Activated CD8-positive, alpha-beta memory T cell treated with anti-CD3 and anti-CD28 coated beads for 1 hour (primary cell): ENCODE measurements around the gene GJA3.

ENCODE experiments used
- DNase-seq, 2 donors: peaks; one replicate each; pipeline ENCODE4 v3.0.0-alpha.2; 2020; ENCODE audit warnings: low read depth in 1 of 2; ENCODE audit errors: extremely low read depth in 1 of 2

GJA3 gene

DNA sequence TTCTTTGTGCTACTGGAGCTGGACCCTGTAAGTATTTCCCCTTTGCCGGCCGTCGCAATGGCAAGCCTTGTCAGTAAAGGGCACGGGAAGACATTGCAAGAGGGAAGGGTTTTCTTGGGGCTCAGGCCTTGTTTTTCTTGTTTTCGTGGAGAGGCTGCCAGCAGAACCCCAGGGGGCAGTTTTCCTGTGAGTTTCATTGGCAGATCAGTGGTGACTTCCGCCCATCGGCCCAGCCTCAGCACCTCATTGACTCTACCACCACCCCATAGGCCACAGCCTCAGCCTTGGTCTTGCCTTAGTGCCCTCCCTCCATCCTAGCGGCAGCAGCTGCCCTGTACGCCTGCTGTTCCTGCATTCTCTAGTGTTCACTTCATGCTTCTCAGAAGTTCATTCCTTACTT lies 61.5 kb downstream of the GJA3 start:
- no peak for DNase-seq

DNA sequence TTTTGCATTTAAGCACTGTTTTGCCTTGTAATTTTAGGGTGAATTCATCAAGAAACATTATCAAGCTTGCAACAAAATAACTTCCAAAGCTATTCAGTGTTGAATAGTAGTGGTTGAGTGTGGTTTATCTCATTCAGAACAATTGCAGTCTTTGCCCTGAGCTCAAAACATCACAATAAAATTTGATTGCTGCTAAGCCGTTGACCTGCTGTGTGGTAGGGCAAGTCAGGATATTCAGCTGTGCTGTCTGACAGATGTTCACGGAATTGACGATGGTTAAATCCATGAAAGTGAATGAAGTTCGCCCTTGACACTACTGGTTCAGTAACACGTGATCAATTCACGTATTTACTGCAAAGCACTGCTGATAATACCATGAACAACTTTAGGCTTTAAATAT lies 66.9 kb downstream of the GJA3 start:
- no peak for DNase-seq

DNA sequence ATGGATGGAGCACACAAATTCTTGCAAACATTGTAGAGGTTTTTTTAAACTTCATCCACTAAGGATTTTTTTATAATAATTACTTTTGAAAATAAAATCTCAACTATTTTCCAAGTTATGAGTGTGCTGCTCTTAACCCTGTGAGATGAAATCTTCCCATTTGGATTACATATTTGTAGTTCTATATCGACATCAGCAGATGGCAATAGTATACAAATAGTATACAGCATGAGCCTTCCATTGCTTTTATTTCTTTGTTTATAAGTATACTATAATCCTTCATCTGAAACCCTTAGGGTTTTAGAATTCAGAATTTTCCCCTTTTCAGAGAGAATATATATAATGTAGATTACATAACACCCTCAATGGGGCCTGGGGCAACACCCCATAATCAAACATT lies 70.5 kb downstream of the GJA3 start:
- no peak for DNase-seq
